Endothelial cell of umbilical vein (primary cell): ENCODE data around the gene SH3PXD2A. TPM values are rescaled to one million over a fixed set of nuclear protein-coding genes. Genes with fewer than 3 reads are reported as not detected.

Experiments
- BruUV-seq: library from RNA; stranded (reverse); fragments of 400-500 nt; replicated peaks from 2 replicates; lab custom pipeline; 2021; lab: Mats Ljungman, UMichigan
- CTCF ChIA-PET: fragments of 300-600, 350-600 bp; sonication (Branson Sonifier 250); formaldehyde crosslinking; loops from one replicate; lab custom pipeline; 2021; ENCODE audit warnings: antibody characterized with exemption, inconsistent platforms; lab: Charles Lee
- POLR2A ChIA-PET: fragments of 300-600, 350-600 bp; sonication (Branson Sonifier 250); formaldehyde crosslinking; loops from one replicate; lab custom pipeline; 2021; ENCODE audit warnings: antibody characterized with exemption, inconsistent platforms; lab: Charles Lee
- DNase-seq: peaks from one replicate; pipeline ENCODE4 v3.0.0-alpha.2; 2011; ENCODE audit warnings: low read depth, low spot score
- FAIRE-seq: peaks from 2 replicates; lab custom pipeline; 2011; peaks lifted over from hg19 to GRCh38; lab: Jason Lieb, UNC
- H2AFZ ChIP-seq: 2 replicates; pipeline ENCODE4 v1.6.0; 2012; ENCODE audit warnings: low read depth, low read length, control low read depth, inconsistent platforms
- H3K27ac ChIP-seq: 2 replicates; pipeline ENCODE4 v1.5.1; 2011; ENCODE audit warnings: low read depth, mild to moderate bottlenecking, control low read depth, low read length, moderate library complexity; ENCODE audit not compliant: insufficient read depth
- H3K27me3 ChIP-seq, 2 experiments: 2 replicates each; pipeline versions ENCODE4 v1.6.0 to v1.6.1; 2011; ENCODE audit warnings: low read length in 2 of 2, mixed read lengths in 1 of 2; ENCODE audit not compliant: control insufficient read depth in 2 of 2, insufficient read depth in 2 of 2
- H3K36me3 ChIP-seq, 2 experiments: 2 replicates in 1 of 2; 3 replicates in 1 of 2; pipeline ENCODE4 v1.5.1; 2011; ENCODE audit warnings: low read length in 2 of 2, mild to moderate bottlenecking in 1 of 2, moderate library complexity in 1 of 2; ENCODE audit not compliant: control insufficient read depth in 2 of 2, insufficient read depth in 2 of 2; ENCODE audit errors: extremely low read depth in 1 of 2
- H3K4me1 ChIP-seq: 3 replicates; pipeline ENCODE4 v1.5.1; 2011; ENCODE audit warnings: mild to moderate bottlenecking, low read length; ENCODE audit not compliant: control insufficient read depth, insufficient read depth; ENCODE audit errors: extremely low read depth
- H3K4me2 ChIP-seq: 2 replicates; pipeline ENCODE4 v1.6.1; 2011; ENCODE audit warnings: low read length, control low read depth, mixed read lengths; ENCODE audit not compliant: insufficient read depth
- H3K4me3 ChIP-seq, 3 experiments: fragments of 200-600 bp in 1 of 3; sonication (generic), shearing (Covaris generic) in 1 of 3; replicated peaks in 1 of 3; 2 replicates each; pipeline ENCODE4 v1.5.1; 2011 to 2016; ENCODE audit warnings: control low read depth in 3 of 3, low read length in 3 of 3, mild to moderate bottlenecking in 2 of 3, inconsistent platforms in 1 of 3, low read depth in 1 of 3, moderate library complexity in 1 of 3; ENCODE audit not compliant: insufficient read depth in 1 of 3
- H3K79me2 ChIP-seq: 2 replicates; pipeline ENCODE4 v1.6.0; 2012; ENCODE audit warnings: low read length, inconsistent platforms; ENCODE audit not compliant: control insufficient read depth, insufficient read depth
- H3K9ac ChIP-seq: replicated peaks from 2 replicates; pipeline ENCODE3; 2011; ENCODE audit warnings: low read length, control low read depth; ENCODE audit not compliant: insufficient read depth; ENCODE audit errors: extremely low read depth
- H3K9me1 ChIP-seq: replicated peaks from 3 replicates; pipeline ENCODE4 v1.6.0; 2011; ENCODE audit warnings: mild to moderate bottlenecking, low read length; ENCODE audit not compliant: control insufficient read depth, insufficient read depth; ENCODE audit errors: extremely low read depth
- H3K9me3 ChIP-seq: replicated peaks from 2 replicates; pipeline ENCODE4 v1.5.1; 2012; ENCODE audit warnings: low read length, inconsistent platforms; ENCODE audit not compliant: control insufficient read depth, insufficient read depth
- H4K20me1 ChIP-seq: replicated peaks from 2 replicates; pipeline ENCODE3; 2011; ENCODE audit warnings: mild to moderate bottlenecking, low read length; ENCODE audit not compliant: control insufficient read depth, insufficient read depth; ENCODE audit errors: extremely low read depth
- EZH2 ChIP-seq: IDR thresholded peaks from 2 replicates; pipeline ENCODE4 v1.6.1; 2012; ENCODE audit warnings: borderline replicate concordance, low read depth, mild to moderate bottlenecking, moderate library complexity, low read length, inconsistent platforms; ENCODE audit not compliant: severe bottlenecking
- FOS ChIP-seq: IDR thresholded peaks from 2 replicates; pipeline ENCODE4 v1.6.1; 2011; ENCODE audit warnings: mild to moderate bottlenecking, low read length, moderate library complexity, borderline replicate concordance; ENCODE audit not compliant: insufficient read depth
- GATA2 ChIP-seq: IDR thresholded peaks from 2 replicates; pipeline ENCODE4 v1.7.0; 2011; ENCODE audit warnings: low read depth, mild to moderate bottlenecking, moderate library complexity, mixed read lengths, low read length; ENCODE audit not compliant: insufficient read length, insufficient read depth
- JUN ChIP-seq: IDR thresholded peaks from 2 replicates; pipeline ENCODE4 v1.6.1; 2011; ENCODE audit warnings: borderline replicate concordance, low read depth; ENCODE audit not compliant: insufficient read length, insufficient read depth
- MYC ChIP-seq: IDR thresholded peaks from one replicate; pipeline ENCODE4 v1.6.1; 2011; ENCODE audit warnings: mild to moderate bottlenecking, low read depth, low read length
- POLR2A ChIP-seq: IDR thresholded peaks from 2 replicates; pipeline ENCODE4 v1.6.1; 2012; ENCODE audit warnings: low read depth, mild to moderate bottlenecking, control low read depth, low read length
- POLR2AphosphoS5 ChIP-seq: IDR thresholded peaks from 2 replicates; pipeline ENCODE4 v1.6.1; 2012; ENCODE audit warnings: low read depth, mild to moderate bottlenecking, control low read depth, low read length, moderate library complexity; ENCODE audit not compliant: insufficient read depth
- dilution Hi-C: fragments of 300-500 bp; cut with MboI; formaldehyde crosslinking; loops from one replicate; pipeline ENCODE4 v1.15.0; 2019; ENCODE audit warnings: low sequenced_read_pairs; ENCODE audit not compliant: extremely low pct_ligation_motif_present
- intact Hi-C: fragments of 100-400 bp; cut with micrococcal nuclease; formaldehyde crosslinking; loops from one replicate; pipeline ENCODE4 v1.10.0; 2022
- polyA plus RNA-seq, 4 experiments: library from polyadenylated mRNA; depleted of rRNA in 3 of 4; stranded (reverse) in 3 of 4; unstranded in 1 of 4; fragments of >200 nt; gene quantifications; 2 replicates each; pipeline versions ENCODE4 v1.2.1 to v1.2.3, GENCODE V29; 2011 to 2012; ENCODE audit warnings: missing spikeins in 1 of 4
- total RNA-seq: library from RNA; stranded (reverse); gene quantifications from 2 replicates; pipeline ENCODE4 v1.2.3, GENCODE V29; 2021
- TF ChIP-seq, protein P1 (sequence below), 2 donors: IDR thresholded peaks; 1 replicate in 1 of 2; 2 replicates in 1 of 2; pipeline ENCODE4 v1.5.1; 2011; ENCODE audit warnings: low read length in 2 of 2, mild to moderate bottlenecking in 2 of 2, moderate library complexity in 2 of 2, control low read depth in 1 of 2, inconsistent platforms in 1 of 2, low read depth in 1 of 2; ENCODE audit not compliant: insufficient read depth in 1 of 2; ENCODE audit errors: extremely low read depth in 1 of 2
- TF ChIP-seq, protein P2 (sequence below): IDR thresholded peaks from 2 replicates; pipeline ENCODE4 v1.6.1; 2011; ENCODE audit not compliant: insufficient read depth, insufficient read length

SH3PXD2A gene
- total and polyA plus RNA-seq, 2 donors (not counting 3 experiments of a cell fraction or from before 2014, with no cell fraction given) = 1.4 to 5.1 TPM

DNA sequence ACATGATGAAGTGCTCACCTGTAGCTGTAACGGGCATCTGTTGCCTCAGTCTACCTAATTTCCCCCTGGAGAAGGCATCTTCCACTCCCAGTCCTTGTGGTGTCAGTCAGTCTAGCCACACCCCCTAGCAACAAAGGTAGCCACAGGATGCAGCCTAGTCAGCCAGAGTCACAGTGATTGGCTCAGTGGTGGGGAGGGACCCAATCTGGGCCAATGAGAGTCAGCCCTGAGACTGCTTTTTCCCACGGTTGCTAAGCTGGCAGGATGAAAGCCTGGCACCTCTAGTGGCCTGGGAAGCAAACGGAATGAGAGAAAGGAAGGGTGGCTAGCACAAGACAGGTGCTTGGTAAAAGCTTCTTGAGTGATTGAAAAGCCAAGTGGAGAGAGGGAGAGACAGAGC lies 118.6 kb downstream of the SH3PXD2A start:
- no peak overlapping the region for H2AFZ ChIP-seq
- H3K27ac ChIP-seq = no peak overlapping the region
- peaks cover 18% of the 10 kb centered on the region for H3K4me1 ChIP-seq
- dilution Hi-C loops = no loop called here
- no peaks in the 10 kb centered on the region for H3K9me1 ChIP-seq
- H3K9me3 ChIP-seq = no peaks in the 10 kb centered on the region
- no peak overlapping the region for H3K4me2 ChIP-seq
- DNase-seq (peak; percentile 30), FAIRE-seq (peak; percentile 67)
- POLR2A ChIA-PET = no interaction called here
- H4K20me1 ChIP-seq = no peaks in the 10 kb centered on the region
- H3K9ac ChIP-seq = no peak overlapping the region
- CTCF ChIA-PET = interaction anchor here (1.0 to 4.1 kb wide), 3 partner anchors 9 to 24 kb away, joined by 3 to 11 read pairs (median 6); no protein-coding TSS in a partner anchor
- TF ChIP-seq POLR2AphosphoS5 (no peak), POLR2A (no peak), EZH2 (no peak), MYC (no peak), GATA2 (no peak), JUN (no peak), FOS (no peak)
- TF ChIP-seq, protein P1, sequence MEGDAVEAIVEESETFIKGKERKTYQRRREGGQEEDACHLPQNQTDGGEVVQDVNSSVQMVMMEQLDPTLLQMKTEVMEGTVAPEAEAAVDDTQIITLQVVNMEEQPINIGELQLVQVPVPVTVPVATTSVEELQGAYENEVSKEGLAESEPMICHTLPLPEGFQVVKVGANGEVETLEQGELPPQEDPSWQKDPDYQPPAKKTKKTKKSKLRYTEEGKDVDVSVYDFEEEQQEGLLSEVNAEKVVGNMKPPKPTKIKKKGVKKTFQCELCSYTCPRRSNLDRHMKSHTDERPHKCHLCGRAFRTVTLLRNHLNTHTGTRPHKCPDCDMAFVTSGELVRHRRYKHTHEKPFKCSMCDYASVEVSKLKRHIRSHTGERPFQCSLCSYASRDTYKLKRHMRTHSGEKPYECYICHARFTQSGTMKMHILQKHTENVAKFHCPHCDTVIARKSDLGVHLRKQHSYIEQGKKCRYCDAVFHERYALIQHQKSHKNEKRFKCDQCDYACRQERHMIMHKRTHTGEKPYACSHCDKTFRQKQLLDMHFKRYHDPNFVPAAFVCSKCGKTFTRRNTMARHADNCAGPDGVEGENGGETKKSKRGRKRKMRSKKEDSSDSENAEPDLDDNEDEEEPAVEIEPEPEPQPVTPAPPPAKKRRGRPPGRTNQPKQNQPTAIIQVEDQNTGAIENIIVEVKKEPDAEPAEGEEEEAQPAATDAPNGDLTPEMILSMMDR (IDR thresholded peaks at IDR 0.05; ENCODE audit: extremely low read depth in 1 of 2, insufficient read depth in 1 of 2, low read depth in 1 of 2, low read length in 2 of 2) = no peak
- TF ChIP-seq, protein P2, sequence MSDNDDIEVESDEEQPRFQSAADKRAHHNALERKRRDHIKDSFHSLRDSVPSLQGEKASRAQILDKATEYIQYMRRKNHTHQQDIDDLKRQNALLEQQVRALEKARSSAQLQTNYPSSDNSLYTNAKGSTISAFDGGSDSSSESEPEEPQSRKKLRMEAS = no peak
- intact Hi-C loops = no loop called here
- BruUV-seq = no TSS peak
- H3K4me3 ChIP-seq = no peak overlapping the region
- H3K27me3 ChIP-seq = no peaks in the 10 kb centered on the region
- no peaks in the 10 kb centered on the region for H3K36me3 ChIP-seq
- no peaks in the 10 kb centered on the region for H3K79me2 ChIP-seq
